ENCODE results near the gene PLA2G3. TPM values are rescaled to one million over a fixed set of nuclear protein-coding genes. Genes with fewer than 3 reads are reported as not detected.

Gene PLA2G3
- total and polyA plus RNA-seq, 9 donors: 0.13 TPM; not detected in 8

DNA sequence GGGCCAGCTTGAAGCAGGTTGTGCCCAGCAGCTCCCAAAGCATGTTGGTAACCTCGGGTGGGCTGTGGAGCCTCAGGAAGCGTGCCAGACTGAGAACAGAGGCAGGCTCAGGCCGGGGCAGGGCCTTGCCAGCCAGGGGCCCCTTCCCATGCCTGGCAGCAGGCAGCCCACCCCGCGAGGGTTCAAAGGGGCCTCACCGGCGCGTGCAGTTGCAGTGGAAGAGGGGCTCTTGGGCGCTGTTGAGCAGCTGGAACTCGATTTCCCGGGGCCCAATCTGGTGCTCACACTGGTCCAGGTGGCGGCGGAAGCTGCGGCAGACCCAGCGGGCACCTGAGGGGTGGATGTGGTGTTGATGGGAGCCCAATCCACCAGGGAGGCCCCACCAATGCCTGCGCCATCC is 3.6 kb downstream of the PLA2G3 start:
- no peak for DNase-seq
- H3K36me3 ChIP-seq: no peaks in the 10 kb centered on the region
- WGBS, 3 donors: 84 to 91% (median 88%) methylated on average over 16 of the region's 16 CpGs

DNA sequence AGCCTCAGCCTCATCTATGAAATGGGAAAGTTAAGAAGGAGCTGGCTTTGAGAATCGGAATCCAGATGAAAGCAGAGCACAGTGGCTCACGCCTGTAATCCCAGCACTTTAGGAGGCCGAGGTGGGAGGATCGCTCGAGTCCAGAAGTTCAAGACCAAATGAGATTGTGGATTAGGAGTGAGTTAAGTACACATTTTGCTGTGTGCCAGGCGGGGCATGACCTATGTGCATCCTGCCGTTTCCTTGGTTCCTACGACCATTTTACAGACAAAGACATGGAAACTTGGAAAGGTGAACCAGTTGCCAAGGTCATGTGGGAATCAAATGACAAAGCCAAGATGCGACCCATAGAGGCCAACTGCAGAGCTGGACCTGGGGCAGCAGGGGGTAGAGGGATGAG is 4.2 kb downstream of the PLA2G3 start:
- no peaks in the 10 kb centered on the region for H3K36me3 ChIP-seq
- no peaks in the 10 kb centered on the region for H3K9me3 ChIP-seq
- H3K4me1 ChIP-seq (ENCODE audit: insufficient read depth): no peaks in the 10 kb centered on the region
- no peak for DNase-seq
- no peak overlapping the region for H3K4me3 ChIP-seq
- intact Hi-C loops (cut with DNase I): no loop called here
- no peaks in the 10 kb centered on the region for H3K27me3 ChIP-seq
- no peak overlapping the region for H3K27ac ChIP-seq
- TF ChIP-seq POLR2A (IDR thresholded peaks at IDR 0.05) (no peak), EP300 (IDR thresholded peaks at IDR 0.05) (no peak), CTCF (IDR thresholded peaks at IDR 0.05) (no peak)
- WGBS, 3 donors: 83 to 86% (median 85%) methylated on average over 9 of the region's 9 CpGs

More for the DNA sequence above, 3.6 kb downstream of the PLA2G3 start:
- no peak overlapping the region for H3K4me3 ChIP-seq
- H3K4me1 ChIP-seq (ENCODE audit: insufficient read depth): no peaks in the 10 kb centered on the region
- intact Hi-C loops (cut with DNase I): no loop called here
- TF ChIP-seq EP300 (IDR thresholded peaks at IDR 0.05) (no peak), POLR2A (IDR thresholded peaks at IDR 0.05) (no peak), CTCF (IDR thresholded peaks at IDR 0.05) (no peak)
- H3K27ac ChIP-seq: no peak overlapping the region
- no peaks in the 10 kb centered on the region for H3K27me3 ChIP-seq
- H3K9me3 ChIP-seq: no peaks in the 10 kb centered on the region

DNA sequence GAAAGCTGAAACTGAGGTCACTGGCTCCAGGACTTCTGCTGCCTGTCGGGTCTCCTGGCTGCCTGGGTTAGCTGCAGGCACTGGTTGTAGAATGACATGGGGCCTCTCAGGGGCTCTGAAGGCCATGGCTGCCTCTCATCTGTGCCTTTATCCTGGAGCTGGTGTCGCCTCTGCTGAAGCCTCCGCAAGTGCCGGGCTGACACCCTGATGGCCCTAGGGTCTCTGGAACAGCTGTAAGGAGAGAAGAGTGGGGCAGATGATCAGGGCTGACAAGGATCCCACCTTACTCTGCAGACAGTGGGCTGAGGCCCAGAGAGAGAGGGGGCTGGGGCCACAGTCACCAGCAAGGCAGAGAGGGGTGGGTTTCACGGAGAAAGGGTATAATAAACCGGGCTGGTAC is 4.6 kb downstream of the PLA2G3 start:
- DNase-seq: no peak
- no peak for TF ChIP-seq EP300 (IDR thresholded peaks at IDR 0.05)
- no peak for TF ChIP-seq POLR2A (IDR thresholded peaks at IDR 0.05)
- no peak for TF ChIP-seq CTCF (IDR thresholded peaks at IDR 0.05)
- Histone ChIP-seq H3K4me1 (ENCODE audit: insufficient read depth) (no peaks in the 10 kb centered on the region), H3K9me3 (no peaks in the 10 kb centered on the region), H3K27me3 (no peaks in the 10 kb centered on the region), H3K36me3 (no peaks in the 10 kb centered on the region), H3K27ac (no peak overlapping the region), H3K4me3 (no peak overlapping the region)
- 85 to 91% (median 86%) methylated on average over 6 of the region's 6 CpGs for WGBS, 3 donors
- intact Hi-C loops (cut with DNase I): no loop called here

GRCh38 chr22:31134688-31135087 is 5.6 kb downstream of the PLA2G3 start:
- no peak for TF ChIP-seq EP300 (IDR thresholded peaks at IDR 0.05)
- intact Hi-C loops (cut with DNase I): no loop called here
- Histone ChIP-seq H3K4me1 (ENCODE audit: insufficient read depth) (no peaks in the 10 kb centered on the region), H3K36me3 (no peaks in the 10 kb centered on the region), H3K27ac (no peak overlapping the region), H3K9me3 (no peaks in the 10 kb centered on the region), H3K4me3 (no peak overlapping the region), H3K27me3 (no peaks in the 10 kb centered on the region)
- 78 to 86% (median 84%) methylated on average over 4 of the region's 4 CpGs for WGBS, 3 donors
- DNase-seq: no peak

GRCh38 chr22:31133911-31134310 is 6.4 kb downstream of the PLA2G3 start:
- no peak for DNase-seq
- intact Hi-C loops (cut with DNase I): no loop called here
- Histone ChIP-seq H3K4me3 (no peak overlapping the region), H3K9me3 (no peaks in the 10 kb centered on the region), H3K27me3 (no peaks in the 10 kb centered on the region), H3K36me3 (no peaks in the 10 kb centered on the region), H3K4me1 (ENCODE audit: insufficient read depth) (no peaks in the 10 kb centered on the region), H3K27ac (no peak overlapping the region)
- 92 to 95% (median 94%) methylated on average over 15 to 19 of the region's 19 CpGs for WGBS, 3 donors
- no peak for TF ChIP-seq CTCF (IDR thresholded peaks at IDR 0.05)
- no peak for TF ChIP-seq POLR2A (IDR thresholded peaks at IDR 0.05)
- TF ChIP-seq EP300 (IDR thresholded peaks at IDR 0.05): no peak

All from ovary (tissue), 9 donors.